MM.1S (cell line): ENCODE measurements around the gene PIGS.
A peak's percentile ranks its signal among the peaks of the same experiment; 100 is the strongest.
"Not testable (repeated sequence)": the region's sequence is repeated elsewhere in the genome, so short reads cannot be mapped to it uniquely, and the experiment has no call there.

ENCODE experiments used
- DNase-seq: peaks from one replicate; pipeline ENCODE4 v3.0.0-alpha.2; 2015
- H2AFZ ChIP-seq: fragments of 300-600 bp; sonication (generic); 2 replicates; pipeline ENCODE4 v1.6.0; 2016; ENCODE audit warnings: antibody characterized with exemption, low read length
- H3F3A ChIP-seq: fragments of 300-600 bp; sonication (generic); 2 replicates; pipeline ENCODE4 v1.6.1; 2016; ENCODE audit warnings: mild to moderate bottlenecking, antibody characterized with exemption, low read length, moderate library complexity, mixed read lengths; ENCODE audit not compliant: insufficient read depth
- H3K27ac ChIP-seq: fragments of 300-600 bp; sonication (generic); 2 replicates; pipeline ENCODE4 v1.5.1; 2016; ENCODE audit warnings: mild to moderate bottlenecking, low read length
- H3K27me3 ChIP-seq: fragments of 300-600 bp; sonication (generic); replicated peaks from 2 replicates; pipeline ENCODE4 v1.6.0; 2016; ENCODE audit warnings: low read length; ENCODE audit not compliant: insufficient read depth
- H3K36me3 ChIP-seq: fragments of 300-600 bp; sonication (generic); replicated peaks from 2 replicates; pipeline ENCODE4 v1.6.1; 2016; ENCODE audit warnings: mild to moderate bottlenecking, low read length, mixed read lengths; ENCODE audit not compliant: insufficient read depth
- H3K4me1 ChIP-seq: fragments of 300-600 bp; sonication (generic); 2 replicates; pipeline ENCODE4 v1.6.1; 2016; ENCODE audit warnings: low read length, mixed read lengths
- H3K4me2 ChIP-seq: fragments of 300-600 bp; sonication (generic); 2 replicates; pipeline ENCODE4 v1.6.0; 2016; ENCODE audit warnings: low read depth, low read length
- H3K4me3 ChIP-seq: fragments of 300-600 bp; sonication (generic); 2 replicates; pipeline ENCODE4 v1.5.1; 2016; ENCODE audit warnings: low read length, mixed read lengths
- H3K79me2 ChIP-seq: fragments of 300-600 bp; sonication (generic); 2 replicates; pipeline ENCODE4 v1.6.1; 2016; ENCODE audit warnings: mixed run types, low read length, mixed read lengths
- H3K9ac ChIP-seq: fragments of 300-600 bp; sonication (generic); 2 replicates; pipeline ENCODE4 v1.6.1; 2016; ENCODE audit warnings: low read length, mixed read lengths
- H3K9me2 ChIP-seq: fragments of 300-600 bp; sonication (generic); replicated peaks from 2 replicates; pipeline ENCODE4 v1.6.1; 2016; ENCODE audit warnings: mild to moderate bottlenecking, low read length, mixed read lengths; ENCODE audit not compliant: insufficient read depth
- H3K9me3 ChIP-seq: fragments of 300-600 bp; sonication (generic); replicated peaks from 2 replicates; pipeline ENCODE4 v1.6.1; 2016; ENCODE audit warnings: mild to moderate bottlenecking, low read length, mixed read lengths; ENCODE audit not compliant: insufficient read depth
- H4K20me1 ChIP-seq: fragments of 300-600 bp; sonication (generic); 2 replicates; pipeline ENCODE4 v1.6.1; 2016; ENCODE audit warnings: mild to moderate bottlenecking, low read length, moderate library complexity, mixed read lengths; ENCODE audit not compliant: insufficient read depth
- EZH2 ChIP-seq: fragments of 300-600 bp; sonication (generic); optimal IDR thresholded peaks from 2 replicates; pipeline ENCODE3; 2017; ENCODE audit warnings: low read depth, mild to moderate bottlenecking, antibody characterized with exemption, low read length, mixed read lengths
- EZH2phosphoT487 ChIP-seq: fragments of 300-600 bp; sonication (generic); IDR thresholded peaks from 2 replicates; pipeline ENCODE4 v1.6.1; 2018; ENCODE audit warnings: antibody characterized with exemption, low read length
- TF ChIP-seq, protein P1 (sequence below): fragments of 300-600 bp; sonication (generic); IDR thresholded peaks from 2 replicates; pipeline ENCODE4 v1.5.1; 2016; ENCODE audit warnings: antibody characterized with exemption, low read length, mixed read lengths

The PIGS gene

DNA sequence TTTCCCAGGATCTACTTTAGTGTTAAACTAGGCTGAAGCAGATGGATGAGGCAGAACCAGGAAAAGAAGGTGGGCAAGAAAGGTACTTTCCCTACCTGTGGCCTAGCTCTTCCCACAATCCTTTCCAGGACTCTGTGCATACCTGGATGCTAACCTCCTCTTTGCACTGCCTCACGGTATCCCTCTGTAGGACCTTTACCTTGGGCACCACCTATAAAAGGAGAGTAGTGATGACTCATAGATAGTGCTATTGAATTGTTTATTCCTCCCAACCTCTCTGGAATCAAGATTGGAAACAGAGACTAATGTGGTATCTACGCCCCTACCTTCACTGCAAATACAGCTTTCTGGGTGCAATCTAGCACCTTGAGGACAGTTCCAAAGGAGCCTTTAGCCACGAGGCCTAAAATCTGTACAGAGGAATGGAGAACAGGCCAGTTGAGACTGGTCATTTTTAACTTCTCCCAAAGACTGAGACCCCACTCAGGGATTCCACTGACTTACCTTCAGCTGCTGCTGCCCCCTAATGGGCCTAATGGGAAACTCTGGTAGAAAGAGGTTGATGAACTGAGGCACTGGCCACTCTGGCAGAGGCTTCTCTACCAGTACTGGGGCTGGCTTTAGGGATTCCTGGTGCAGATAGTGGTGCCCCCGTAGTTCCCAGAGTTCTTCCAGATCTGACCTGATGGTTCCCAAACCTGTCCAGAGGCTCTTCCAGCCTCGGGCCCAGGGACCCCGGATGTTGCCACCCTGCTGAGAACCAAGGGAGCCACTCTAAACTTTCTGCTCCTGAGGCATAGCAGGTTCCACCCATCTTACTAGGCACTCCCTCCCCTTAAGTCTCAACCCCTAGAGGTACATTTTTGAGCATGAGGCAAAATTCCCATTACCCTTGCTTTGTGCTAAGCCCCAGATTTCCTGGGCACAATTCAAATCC is 41.9 kb upstream of the PIGS start:
- Histone ChIP-seq H3K9me2 (no peaks in the 10 kb centered on the region), H3K4me1 (no peaks in the 10 kb centered on the region), H3K9ac (no peak overlapping the region), H3K27ac (no peak overlapping the region), H3K9me3 (no peaks in the 10 kb centered on the region), H3K27me3 (no peaks in the 10 kb centered on the region), H3K36me3 (peaks cover 24% of the 10 kb centered on the region), H3K79me2 (no peaks in the 10 kb centered on the region), H2AFZ (no peak overlapping the region), H3K4me2 (no peak overlapping the region), H3F3A (no peaks in the 10 kb centered on the region; the same call in 1 of the 2 replicates), H3K4me3 (no peak overlapping the region), H4K20me1 (no peaks in the 10 kb centered on the region)
- DNase-seq, result peak; percentile 27
- TF ChIP-seq EZH2, result no peak
- TF ChIP-seq, protein P1, sequence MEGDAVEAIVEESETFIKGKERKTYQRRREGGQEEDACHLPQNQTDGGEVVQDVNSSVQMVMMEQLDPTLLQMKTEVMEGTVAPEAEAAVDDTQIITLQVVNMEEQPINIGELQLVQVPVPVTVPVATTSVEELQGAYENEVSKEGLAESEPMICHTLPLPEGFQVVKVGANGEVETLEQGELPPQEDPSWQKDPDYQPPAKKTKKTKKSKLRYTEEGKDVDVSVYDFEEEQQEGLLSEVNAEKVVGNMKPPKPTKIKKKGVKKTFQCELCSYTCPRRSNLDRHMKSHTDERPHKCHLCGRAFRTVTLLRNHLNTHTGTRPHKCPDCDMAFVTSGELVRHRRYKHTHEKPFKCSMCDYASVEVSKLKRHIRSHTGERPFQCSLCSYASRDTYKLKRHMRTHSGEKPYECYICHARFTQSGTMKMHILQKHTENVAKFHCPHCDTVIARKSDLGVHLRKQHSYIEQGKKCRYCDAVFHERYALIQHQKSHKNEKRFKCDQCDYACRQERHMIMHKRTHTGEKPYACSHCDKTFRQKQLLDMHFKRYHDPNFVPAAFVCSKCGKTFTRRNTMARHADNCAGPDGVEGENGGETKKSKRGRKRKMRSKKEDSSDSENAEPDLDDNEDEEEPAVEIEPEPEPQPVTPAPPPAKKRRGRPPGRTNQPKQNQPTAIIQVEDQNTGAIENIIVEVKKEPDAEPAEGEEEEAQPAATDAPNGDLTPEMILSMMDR, result peak; percentile 65

DNA sequence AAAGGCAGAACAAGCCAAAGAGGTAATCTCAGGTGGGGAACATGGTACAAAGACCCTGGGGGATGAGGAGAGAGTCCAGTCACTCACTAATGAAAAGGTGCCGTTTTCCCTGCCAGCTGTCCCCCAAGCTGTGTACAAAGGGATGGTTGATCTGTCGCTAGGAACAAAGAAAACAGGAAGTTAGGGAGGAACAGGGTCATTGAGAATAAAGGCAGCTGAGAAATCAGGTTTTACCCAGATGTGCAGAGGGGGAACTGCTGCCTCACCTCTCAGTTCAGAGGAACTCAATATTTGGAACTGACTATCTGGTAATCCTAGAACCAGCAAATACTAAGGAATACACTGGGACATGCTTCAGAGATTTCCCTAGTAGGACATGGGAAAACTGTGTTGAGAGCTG is 41.2 kb upstream of the PIGS start:
- Histone ChIP-seq H3K27ac (no peak overlapping the region), H3K4me3 (no peak overlapping the region), H3K4me1 (no peaks in the 10 kb centered on the region), H3F3A (no peaks in the 10 kb centered on the region; the same call in 1 of the 2 replicates), H3K9ac (no peak overlapping the region), H3K9me2 (no peaks in the 10 kb centered on the region), H3K4me2 (no peak overlapping the region), H3K9me3 (no peaks in the 10 kb centered on the region), H3K79me2 (no peaks in the 10 kb centered on the region), H3K36me3 (peaks cover 24% of the 10 kb centered on the region), H3K27me3 (no peaks in the 10 kb centered on the region), H2AFZ (no peak overlapping the region), H4K20me1 (no peaks in the 10 kb centered on the region)
- DNase-seq, result no peak
- TF ChIP-seq, protein P1, result no peak
- TF ChIP-seq EZH2 (no peak), EZH2phosphoT487 (no peak)

DNA sequence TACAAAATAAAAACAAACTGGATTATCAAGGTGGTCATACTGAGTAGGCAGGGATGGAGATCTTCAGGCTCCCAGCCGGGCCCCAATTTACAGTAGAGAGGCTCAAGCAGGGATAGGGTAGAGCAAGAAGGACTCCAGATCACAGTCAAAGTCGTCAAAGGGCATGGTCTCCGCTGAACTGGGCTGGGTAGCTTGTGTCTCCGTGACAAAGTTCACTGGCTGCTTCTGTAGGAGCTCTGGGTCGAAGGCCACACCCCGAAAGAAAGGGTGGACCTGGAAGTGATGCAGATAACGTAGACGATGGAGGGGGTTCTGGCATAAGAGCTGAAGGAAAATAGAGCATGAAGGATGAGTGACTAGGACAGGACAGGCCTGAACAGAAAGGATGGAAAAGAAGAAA is 39.1 kb upstream of the PIGS start:
- Histone ChIP-seq H3K27ac (no peak overlapping the region), H3K9ac (no peak overlapping the region), H3F3A (no peaks in the 10 kb centered on the region), H3K4me1 (no peaks in the 10 kb centered on the region), H3K9me2 (no peaks in the 10 kb centered on the region), H3K27me3 (no peaks in the 10 kb centered on the region), H3K9me3 (no peaks in the 10 kb centered on the region), H3K79me2 (no peaks in the 10 kb centered on the region), H2AFZ (no peak overlapping the region), H4K20me1 (no peaks in the 10 kb centered on the region), H3K4me3 (no peak overlapping the region), H3K4me2 (no peak overlapping the region), H3K36me3 (peaks cover 10% of the 10 kb centered on the region)
- DNase-seq, result no peak
- TF ChIP-seq EZH2phosphoT487 (no peak), EZH2 (no peak)
- TF ChIP-seq, protein P1, result no peak

DNA sequence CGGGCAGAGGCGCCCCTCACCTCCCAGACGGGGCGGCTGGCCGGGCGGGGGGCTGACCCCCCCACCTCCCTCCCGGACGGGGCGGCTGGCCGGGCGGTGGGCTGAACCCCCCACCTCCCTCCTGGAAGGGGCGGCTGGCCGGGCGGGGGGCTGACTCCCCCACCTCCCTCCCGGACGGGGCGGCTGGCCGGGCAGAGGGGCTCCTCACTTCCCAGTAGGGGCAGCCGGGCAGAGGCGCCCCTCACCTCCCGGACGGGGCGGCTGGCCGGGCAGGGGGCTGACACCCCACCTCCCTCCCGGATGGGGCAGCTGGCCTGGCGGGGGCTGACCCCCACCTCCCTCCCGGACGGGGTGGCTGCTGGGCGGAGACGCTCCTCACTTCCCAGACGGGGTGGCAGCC is 32.7 kb upstream of the PIGS start:
- not testable (repeated sequence) for H3K9me2 ChIP-seq, H3K27ac ChIP-seq, H2AFZ ChIP-seq, H3K4me3 ChIP-seq, H3K36me3 ChIP-seq, H3K27me3 ChIP-seq, H3K9ac ChIP-seq, H3K4me2 ChIP-seq, H3K4me1 ChIP-seq, H4K20me1 ChIP-seq, DNase-seq, H3K79me2 ChIP-seq, H3K9me3 ChIP-seq
- peaks cover 16% of the 10 kb centered on the region for H3F3A ChIP-seq
